GM12875 (cell line): Measurements from ENCODE around the gene MORF4L1.

ENCODE experiments used
- H3K4me3 ChIP-seq: one replicate; pipeline ENCODE4 v1.5.1; 2011; ENCODE audit warnings: low read depth, low read length, control low read depth
- CTCF ChIP-seq: IDR thresholded peaks from 2 replicates; pipeline ENCODE4 v1.5.1; 2011; ENCODE audit warnings: low read depth, mild to moderate bottlenecking, control low read depth, inconsistent platforms, low read length, moderate library complexity, borderline replicate concordance; ENCODE audit not compliant: insufficient read depth

The MORF4L1 gene

DNA sequence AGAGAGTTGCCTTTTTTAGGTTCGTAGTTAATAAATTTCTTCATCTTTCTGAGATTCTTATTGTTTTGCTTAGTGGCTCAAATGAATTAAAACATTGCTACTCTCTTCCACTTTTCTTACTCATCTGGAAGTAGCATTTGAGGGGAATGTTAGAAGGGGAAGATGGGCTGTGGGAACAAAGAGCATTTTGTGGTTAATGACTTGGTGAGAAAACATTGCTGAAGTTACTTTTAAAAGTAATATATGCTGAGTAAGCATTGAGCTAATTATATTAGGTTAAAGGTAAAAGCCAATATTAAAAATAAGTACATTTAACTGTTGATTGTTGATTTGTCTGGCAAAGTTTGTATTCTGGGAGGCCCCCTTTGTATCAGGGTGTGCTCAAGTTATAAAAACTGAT lies 5.7 kb downstream of the MORF4L1 start:
- no peak for TF ChIP-seq CTCF
- H3K4me3 ChIP-seq: no peak overlapping the region

- no peak overlapping the region for H3K4me3 ChIP-seq
- TF ChIP-seq CTCF: no peak
Observed at GRCh38 chr15:78879517-78880241, 7.0 kb downstream of the MORF4L1 start.

DNA sequence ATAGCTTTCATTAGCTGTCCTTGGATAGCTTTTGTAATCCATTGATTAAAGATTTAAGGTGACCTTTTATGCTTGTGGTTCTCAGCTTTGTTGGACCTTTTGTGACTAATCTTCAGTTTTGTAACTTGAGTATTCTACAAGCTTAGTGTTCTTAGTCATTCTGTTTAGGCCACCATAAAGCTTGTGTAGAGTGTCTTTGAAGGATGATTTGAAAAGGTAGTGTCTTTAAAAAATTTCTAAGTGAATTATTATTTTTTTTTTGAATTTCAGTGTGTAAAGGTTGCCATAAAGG lies 7.5 kb downstream of the MORF4L1 start:
- no peak overlapping the region for H3K4me3 ChIP-seq
- no peak for TF ChIP-seq CTCF

- no peak overlapping the region for H3K4me3 ChIP-seq
- no peak for TF ChIP-seq CTCF
Observed at GRCh38 chr15:78880813-78881212, 8.1 kb downstream of the MORF4L1 start.

DNA sequence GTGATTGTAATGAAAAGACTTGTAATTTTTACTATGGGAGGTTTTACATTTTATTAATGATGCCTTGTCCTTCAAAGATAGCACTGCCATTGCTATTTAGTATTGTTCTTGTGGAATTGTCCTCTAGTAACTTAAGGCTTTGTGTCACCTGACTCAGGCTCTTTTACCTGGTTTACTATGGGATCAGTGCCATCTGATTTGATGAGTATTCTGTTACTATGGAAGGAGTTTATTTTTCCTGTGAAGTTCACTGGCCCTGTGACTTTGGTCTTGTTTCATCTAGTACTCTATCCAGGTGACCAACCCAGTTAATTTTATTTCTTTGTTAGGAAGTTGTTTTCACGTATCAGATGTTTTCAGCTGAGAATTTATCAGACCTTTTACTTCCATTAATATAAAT lies 9.0 kb downstream of the MORF4L1 start:
- H3K4me3 ChIP-seq: no peak overlapping the region
- no peak for TF ChIP-seq CTCF

GRCh38 chr15:78889000-78889399 lies 16.3 kb downstream of the MORF4L1 start:
- no peak overlapping the region for H3K4me3 ChIP-seq
- TF ChIP-seq CTCF: no peak

DNA sequence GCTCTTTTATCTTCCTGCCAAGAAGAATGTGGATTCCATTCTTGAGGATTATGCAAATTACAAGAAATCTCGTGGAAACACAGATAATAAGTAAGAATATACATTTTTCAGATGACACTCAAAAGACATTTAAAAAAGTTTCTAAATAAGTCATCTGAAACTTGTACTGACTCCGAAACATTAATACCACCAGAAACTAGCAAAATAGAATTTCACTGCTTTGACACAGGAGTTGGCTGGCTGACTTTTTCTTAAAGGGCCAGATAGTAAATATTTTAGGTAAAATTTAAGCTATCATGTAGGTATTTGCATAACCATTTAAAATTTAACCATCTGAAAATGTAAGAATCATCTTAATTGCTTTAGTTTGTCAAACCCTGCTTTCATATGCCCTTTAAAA lies 20.8 kb downstream of the MORF4L1 start:
- H3K4me3 ChIP-seq: no peak overlapping the region
- no peak for TF ChIP-seq CTCF
